Body of pancreas (tissue), 4 donors: ENCODE measurements around the gene ZCCHC7. TPM values are rescaled to one million over a fixed set of nuclear protein-coding genes. Genes with fewer than 3 reads are reported as not detected.

Source experiments
- ATAC-seq: fragments of 150-250 bp; one replicate; pipeline ENCODE4 v1.9.1; 2016
- DNase-seq, 4 donors: peaks; one replicate each; pipeline ENCODE4 v3.0.0-alpha.2; 2019
- H3K27ac ChIP-seq, 4 donors: fragments of 200-600 bp; sonication (generic); 1 replicate in 3 of 4; 2 replicates in 1 of 4; pipeline versions ENCODE4 v1.5.1 to v1.6.1; 2016 to 2019; ENCODE audit warnings: mild to moderate bottlenecking in 1 of 4, mixed read lengths in 1 of 4, moderate library complexity in 1 of 4
- H3K27me3 ChIP-seq, 2 donors: fragments of 200-600 bp; sonication (generic); one replicate each; pipeline ENCODE4 v1.6.0; 2016; ENCODE audit warnings: mild to moderate bottlenecking in 1 of 2
- H3K36me3 ChIP-seq, 2 donors: fragments of 200-600 bp; sonication (generic); replicated peaks in 1 of 2; 2 replicates each; pipeline ENCODE4 v1.5.1; 2016; ENCODE audit warnings: low read depth in 2 of 2; ENCODE audit not compliant: insufficient read depth in 1 of 2
- H3K4me1 ChIP-seq: fragments of 200-600 bp; sonication (generic); one replicate; pipeline ENCODE4 v1.6.0; 2016
- H3K4me3 ChIP-seq, 2 donors: fragments of 200-600 bp; sonication (generic); 1 replicate in 1 of 2; 2 replicates in 1 of 2; pipeline ENCODE4 v1.5.1; 2016 to 2019
- H3K9me3 ChIP-seq, 3 donors: fragments of 200-600 bp; sonication (generic); 1 replicate in 2 of 3; 2 replicates in 1 of 3; pipeline ENCODE4 v1.5.1; 2016
- POLR2A ChIP-seq, 3 donors: fragments of 450-650 bp; IDR thresholded peaks; one replicate each; pipeline ENCODE4 v1.6.1; 2016; ENCODE audit warnings: antibody characterized with exemption in 3 of 3, mild to moderate bottlenecking in 2 of 3
- WGBS, 2 donors: methylation state at CpG; one replicate each; pipeline ENCODE4 v1.1.5; 2017; 5-methylcytosine and 5-hydroxymethylcytosine counted together
- intact Hi-C: fragments of 100-400 bp; cut with DNase I; formaldehyde crosslinking; loops from one replicate; pipeline ENCODE4 v1.15.1; 2023
- total RNA-seq, 2 donors: library from RNA; depleted of rRNA; stranded (reverse); fragments of >200 nt; gene quantifications; one replicate each; pipeline ENCODE4 v1.1.0, GENCODE V29; 2016
- TF ChIP-seq, protein P1 (sequence below), 7 experiments: fragments of 450-650 bp in 4 of 7; fragments of 200-600 bp in 3 of 7; sonication (generic) in 3 of 7; IDR thresholded peaks; one replicate each; pipeline ENCODE4 v1.5.1; 2016 to 2019; ENCODE audit warnings: antibody characterized with exemption in 7 of 7

ZCCHC7 gene
- total RNA-seq, 2 donors from 2014 or later = 10.1 to 18.1 TPM

DNA sequence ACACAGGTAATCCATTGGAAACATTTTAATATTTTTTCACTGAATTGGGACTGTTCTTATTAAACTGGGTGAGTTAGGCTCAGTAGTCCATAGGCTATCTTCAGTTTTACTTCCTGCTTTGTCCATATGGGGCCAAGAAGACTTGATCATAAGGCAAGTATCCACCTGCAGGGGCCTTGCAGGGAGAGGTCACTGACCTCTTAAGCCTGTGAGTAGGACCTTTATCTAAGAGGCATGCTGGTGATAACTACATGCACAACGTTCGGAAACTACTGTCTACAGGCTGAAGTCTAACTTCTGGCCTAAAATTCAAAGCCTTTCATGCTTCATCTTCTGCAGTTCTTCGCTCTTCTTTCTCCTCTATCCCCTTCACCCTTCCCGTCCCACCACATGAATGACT is 242.1 kb downstream of the ZCCHC7 start:
- Histone ChIP-seq H3K4me1 (no peaks in the 10 kb centered on the region), H3K9me3 (no peaks in the 10 kb centered on the region), H3K27ac (no peak overlapping the region), H3K36me3 (no peaks in the 10 kb centered on the region), H3K4me3 (no peak overlapping the region), H3K27me3 (no peaks in the 10 kb centered on the region)
- 72 to 81% methylated on average over 4 of the region's 4 CpGs for WGBS, 2 donors
- no peak for DNase-seq
- TF ChIP-seq, protein P1, sequence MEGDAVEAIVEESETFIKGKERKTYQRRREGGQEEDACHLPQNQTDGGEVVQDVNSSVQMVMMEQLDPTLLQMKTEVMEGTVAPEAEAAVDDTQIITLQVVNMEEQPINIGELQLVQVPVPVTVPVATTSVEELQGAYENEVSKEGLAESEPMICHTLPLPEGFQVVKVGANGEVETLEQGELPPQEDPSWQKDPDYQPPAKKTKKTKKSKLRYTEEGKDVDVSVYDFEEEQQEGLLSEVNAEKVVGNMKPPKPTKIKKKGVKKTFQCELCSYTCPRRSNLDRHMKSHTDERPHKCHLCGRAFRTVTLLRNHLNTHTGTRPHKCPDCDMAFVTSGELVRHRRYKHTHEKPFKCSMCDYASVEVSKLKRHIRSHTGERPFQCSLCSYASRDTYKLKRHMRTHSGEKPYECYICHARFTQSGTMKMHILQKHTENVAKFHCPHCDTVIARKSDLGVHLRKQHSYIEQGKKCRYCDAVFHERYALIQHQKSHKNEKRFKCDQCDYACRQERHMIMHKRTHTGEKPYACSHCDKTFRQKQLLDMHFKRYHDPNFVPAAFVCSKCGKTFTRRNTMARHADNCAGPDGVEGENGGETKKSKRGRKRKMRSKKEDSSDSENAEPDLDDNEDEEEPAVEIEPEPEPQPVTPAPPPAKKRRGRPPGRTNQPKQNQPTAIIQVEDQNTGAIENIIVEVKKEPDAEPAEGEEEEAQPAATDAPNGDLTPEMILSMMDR (IDR thresholded peaks at IDR 0.05) = no peak
- TF ChIP-seq POLR2A (IDR thresholded peaks at IDR 0.05) = no peak
- no peak for ATAC-seq
- intact Hi-C loops = no loop called here

DNA sequence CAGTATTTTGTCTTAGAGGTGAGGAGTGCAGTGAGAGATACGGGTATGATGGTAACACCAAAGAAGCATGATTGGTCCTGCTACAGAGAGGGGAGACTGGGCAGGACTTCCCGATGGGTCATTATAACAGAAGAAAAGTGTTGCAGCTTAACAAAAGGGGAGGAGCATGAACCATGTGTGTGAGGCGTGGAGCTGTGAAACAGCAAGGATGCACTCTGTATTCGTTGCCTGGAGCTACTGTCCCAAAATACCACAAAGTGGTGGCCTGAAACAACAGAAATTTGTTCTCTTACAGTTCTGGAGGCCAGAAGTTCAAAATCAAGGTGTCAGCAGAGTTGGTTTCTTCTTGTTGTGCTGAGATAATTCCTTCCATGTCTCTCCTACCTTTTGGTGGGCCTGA is 242.8 kb downstream of the ZCCHC7 start:
- Histone ChIP-seq H3K27me3 (no peaks in the 10 kb centered on the region), H3K4me3 (no peak overlapping the region), H3K4me1 (no peaks in the 10 kb centered on the region), H3K27ac (no peak overlapping the region), H3K36me3 (no peaks in the 10 kb centered on the region), H3K9me3 (no peaks in the 10 kb centered on the region)
- no peak for ATAC-seq
- TF ChIP-seq, protein P1 (IDR thresholded peaks at IDR 0.05) = no peak
- TF ChIP-seq POLR2A (IDR thresholded peaks at IDR 0.05) = no peak
- intact Hi-C loops = no loop called here
- WGBS, 2 donors = 87 to 93% methylated on average over 4 of the region's 4 CpGs
- DNase-seq = no peak

DNA sequence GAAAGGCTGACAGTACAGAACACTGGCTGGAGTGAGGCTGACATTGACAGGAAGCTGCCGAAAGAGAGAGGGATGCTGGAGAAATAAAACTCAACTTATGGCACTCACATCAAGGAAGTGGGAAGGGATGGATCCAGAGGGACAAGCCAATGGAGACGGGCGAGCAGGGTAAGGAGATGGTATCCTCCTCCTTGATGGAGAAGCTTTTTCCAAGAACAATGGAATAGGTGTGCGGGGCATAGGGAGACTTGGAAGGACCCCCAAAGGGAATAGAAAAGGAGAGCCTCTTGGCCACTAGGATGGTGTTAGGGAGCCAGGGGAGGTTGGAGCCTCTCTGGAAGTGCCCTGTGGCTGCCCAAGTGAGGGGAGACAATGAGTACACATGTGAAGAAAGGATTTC is 243.8 kb downstream of the ZCCHC7 start:
- WGBS, 2 donors = 86 to 91% methylated on average over 4 of the region's 4 CpGs
- Histone ChIP-seq H3K27ac (no peak overlapping the region), H3K9me3 (no peaks in the 10 kb centered on the region), H3K36me3 (no peaks in the 10 kb centered on the region), H3K27me3 (no peaks in the 10 kb centered on the region), H3K4me1 (no peaks in the 10 kb centered on the region), H3K4me3 (no peak overlapping the region)
- intact Hi-C loops = no loop called here
- no peak for ATAC-seq
- DNase-seq = no peak
- TF ChIP-seq POLR2A (IDR thresholded peaks at IDR 0.05) = no peak
- TF ChIP-seq, protein P1 (IDR thresholded peaks at IDR 0.05) = no peak

DNA sequence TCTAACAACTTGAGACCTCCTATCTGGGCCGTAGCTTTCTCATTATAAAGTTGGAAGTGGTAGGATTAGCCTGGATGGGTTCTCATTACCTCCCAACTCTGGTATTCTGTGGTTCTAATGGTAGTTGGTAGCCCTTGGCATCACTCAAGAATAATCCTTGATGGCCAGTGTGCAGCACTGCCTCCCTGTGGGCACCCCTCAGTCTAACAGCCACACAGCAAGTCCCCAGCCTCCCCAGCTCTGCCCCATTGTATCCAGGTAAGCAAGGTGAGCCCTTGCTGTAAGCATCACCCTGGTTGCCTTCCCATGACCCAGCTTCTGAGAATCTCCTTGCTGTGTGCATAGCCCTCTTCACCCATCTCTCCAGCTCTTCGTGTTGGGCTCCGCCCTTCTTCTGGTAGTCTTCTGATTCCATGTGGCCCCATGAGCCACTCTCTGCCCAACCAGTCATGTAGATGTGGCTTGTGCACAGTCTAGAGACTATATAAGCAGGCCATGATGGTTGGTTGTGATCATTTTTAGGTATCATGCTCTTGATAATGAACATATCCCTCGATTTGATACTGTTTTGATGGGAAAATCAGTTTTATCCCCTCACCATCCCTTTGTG is 244.5 kb downstream of the ZCCHC7 start:
- no peaks in the 10 kb centered on the region for H3K9me3 ChIP-seq
- peak in 2 of 4 donors; percentile 29 to 38 for DNase-seq
- 85 to 91% methylated on average over 4 of the region's 4 CpGs for WGBS, 2 donors
- H3K4me3 ChIP-seq = no peak overlapping the region
- TF ChIP-seq, protein P1 (IDR thresholded peaks at IDR 0.05) = peak in 3 of 7 experiments; percentile 13 to 45 (median 38)
- no peak for TF ChIP-seq POLR2A (IDR thresholded peaks at IDR 0.05)
- H3K4me1 ChIP-seq = no peaks in the 10 kb centered on the region
- H3K36me3 ChIP-seq = no peaks in the 10 kb centered on the region
- intact Hi-C loops = no loop called here
- no peak for ATAC-seq
- no peak overlapping the region for H3K27ac ChIP-seq
- no peaks in the 10 kb centered on the region for H3K27me3 ChIP-seq

DNA sequence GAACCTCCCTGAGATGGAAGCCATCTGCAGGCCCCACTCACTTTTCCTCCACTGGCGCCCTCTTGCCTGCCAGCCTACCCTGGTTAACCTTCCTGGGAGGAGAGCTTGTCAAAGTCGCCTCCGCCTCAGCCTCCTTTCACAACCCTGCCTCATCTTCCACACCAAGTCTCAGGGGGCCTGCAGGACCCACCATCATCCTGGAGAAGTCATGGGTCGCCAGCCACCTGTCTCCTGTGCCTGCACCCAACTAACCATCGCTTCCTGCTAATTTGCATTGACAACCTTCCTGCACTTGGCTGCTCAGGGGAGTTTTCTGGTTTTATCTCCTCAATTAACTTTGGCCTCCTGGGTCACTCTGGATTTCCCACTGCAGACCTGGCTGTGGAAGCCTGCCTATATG is 249.3 kb downstream of the ZCCHC7 start:
- DNase-seq (no peak), ATAC-seq (no peak)
- Histone ChIP-seq H3K36me3 (no peaks in the 10 kb centered on the region), H3K9me3 (no peaks in the 10 kb centered on the region), H3K27me3 (no peaks in the 10 kb centered on the region), H3K27ac (no peak overlapping the region), H3K4me3 (no peak overlapping the region), H3K4me1 (no peaks in the 10 kb centered on the region)
- intact Hi-C loops = no loop called here
- TF ChIP-seq, protein P1 (IDR thresholded peaks at IDR 0.05) = no peak
- TF ChIP-seq POLR2A (IDR thresholded peaks at IDR 0.05) = no peak
- WGBS, 2 donors = 89 to 90% methylated on average over 5 of the region's 5 CpGs
